Erythroblast (primary cell): ENCODE results near the gene PPP1R10.

Experiments used
- GATA1 ChIP-seq: IDR thresholded peaks from 2 replicates; pipeline ENCODE4 v1.6.1; 2011; ENCODE audit warnings: low read depth, mild to moderate bottlenecking, control low read depth, low read length, moderate library complexity
- POLR2A ChIP-seq: IDR thresholded peaks from 2 replicates; pipeline ENCODE4 v1.6.1; 2011; ENCODE audit warnings: mild to moderate bottlenecking, low read length

GRCh38 chr6:30616811-30617564, at the start of gene PPP1R10:
- peak; percentile 100 for TF ChIP-seq POLR2A
- no peak for TF ChIP-seq GATA1
